Common myeloid progenitor, CD34-positive (primary cell): ENCODE results near the gene STRN4.

Source experiments
- CTCF ChIA-PET: fragments of 350-600 bp; sonication (Branson Sonifier 250); formaldehyde crosslinking; loops from one replicate; lab custom pipeline; 2021; ENCODE audit warnings: antibody characterized with exemption; lab: Charles Lee
- POLR2A ChIA-PET: fragments of 350-600 bp; sonication (Branson Sonifier 250); formaldehyde crosslinking; loops from one replicate; lab custom pipeline; 2021; ENCODE audit warnings: antibody characterized with exemption; lab: Charles Lee
- DNase-seq, 3 donors: peaks; one replicate each; pipeline versions ENCODE4 v3.0.0 to v3.0.0-alpha.2; 2013
- H3K27ac ChIP-seq, 2 experiments: 1 replicate in 1 of 2; 2 replicates in 1 of 2; pipeline ENCODE4 v1.7.0; 2013; ENCODE audit warnings: inconsistent platforms in 2 of 2, low read length in 2 of 2, mild to moderate bottlenecking in 2 of 2, low read depth in 1 of 2, moderate library complexity in 1 of 2; ENCODE audit not compliant: severe bottlenecking in 2 of 2, insufficient read depth in 1 of 2, poor library complexity in 1 of 2
- H3K27me3 ChIP-seq, 5 experiments: replicated peaks in 2 of 5; 1 replicate in 3 of 5; 2 replicates in 2 of 5; pipeline versions ENCODE4 v1.6.1 to v1.7.0; 2013; ENCODE audit warnings: low read length in 4 of 5, mild to moderate bottlenecking in 2 of 5, moderate library complexity in 2 of 5, inconsistent platforms in 1 of 5; ENCODE audit not compliant: insufficient read depth in 5 of 5, control insufficient read depth in 4 of 5
- H3K36me3 ChIP-seq, 4 experiments: 1 replicate in 2 of 4; 2 replicates in 2 of 4; pipeline versions ENCODE4 v1.6.1 to v1.7.0; 2013; ENCODE audit warnings: low read length in 3 of 4, control low read depth in 1 of 4, mild to moderate bottlenecking in 1 of 4; ENCODE audit not compliant: control insufficient read depth in 4 of 4, insufficient read depth in 4 of 4
- H3K4me1 ChIP-seq, 4 experiments: 1 replicate in 3 of 4; 2 replicates in 1 of 4; pipeline versions ENCODE4 v1.6.1 to v1.7.1; 2013; ENCODE audit warnings: low read length in 3 of 4, mild to moderate bottlenecking in 3 of 4, control low read depth in 1 of 4, inconsistent platforms in 1 of 4, moderate library complexity in 1 of 4; ENCODE audit not compliant: control insufficient read depth in 4 of 4, insufficient read depth in 4 of 4; ENCODE audit errors: control extremely low read depth in 1 of 4
- H3K4me3 ChIP-seq, 7 experiments: 1 replicate in 4 of 7; 2 replicates in 3 of 7; pipeline versions ENCODE4 v1.5.1 to v1.7.0; 2013; ENCODE audit warnings: mild to moderate bottlenecking in 7 of 7, low read length in 6 of 7, moderate library complexity in 6 of 7, inconsistent platforms in 2 of 7, low read depth in 2 of 7, control low read depth in 1 of 7; ENCODE audit not compliant: insufficient read depth in 4 of 7, control insufficient read depth in 1 of 7; ENCODE audit errors: extremely low read depth in 1 of 7
- H3K9me3 ChIP-seq, 5 experiments: 1 replicate in 4 of 5; 2 replicates in 1 of 5; pipeline versions ENCODE4 v1.6.1 to v1.7.1; 2013; ENCODE audit warnings: low read length in 4 of 5, mild to moderate bottlenecking in 2 of 5, inconsistent platforms in 1 of 5, low read depth in 1 of 5, moderate library complexity in 1 of 5; ENCODE audit not compliant: control insufficient read depth in 4 of 5, insufficient read depth in 2 of 5; ENCODE audit errors: control extremely low read depth in 1 of 5
- WGBS: methylation state at CpG from one replicate; pipeline ENCODE4 v1.1.5; 2013; ENCODE audit not compliant: insufficient coverage; 5-methylcytosine and 5-hydroxymethylcytosine counted together

STRN4 gene

DNA sequence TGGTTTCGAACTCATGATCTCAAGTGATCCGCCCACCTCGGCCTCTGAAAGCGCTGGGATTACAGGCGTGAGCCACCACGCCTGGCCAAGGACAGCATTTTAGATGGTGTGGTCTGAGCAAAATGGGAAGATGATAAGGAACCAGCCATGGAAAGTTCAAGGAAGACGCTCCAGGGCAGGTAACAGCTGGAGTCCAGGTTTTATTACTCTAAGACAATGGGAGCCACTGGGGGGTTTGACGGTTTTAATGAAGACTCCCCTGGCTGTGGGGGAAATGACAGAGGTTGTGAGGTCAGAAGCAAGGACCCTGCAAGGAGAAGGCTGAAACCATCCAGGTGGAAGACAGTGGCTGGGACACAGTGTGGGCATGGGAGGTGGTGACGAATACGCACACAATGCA is 50.2 kb downstream of the STRN4 start:
- ChIA-PET CTCF (interaction anchor here (1.4 to 1.6 kb wide), 2 partner anchors 8 to 33 kb away, joined by 3 read pairs; no protein-coding TSS in a partner anchor), POLR2A (no interaction called here)
- no peaks in the 10 kb centered on the region for H3K9me3 ChIP-seq
- 97% methylated on average over 8 of the region's 10 CpGs for WGBS
- DNase-seq = no peak
- H3K27ac ChIP-seq = no peak overlapping the region
- H3K4me3 ChIP-seq = no peak overlapping the region
- no peaks in the 10 kb centered on the region for H3K4me1 ChIP-seq
- no peaks in the 10 kb centered on the region for H3K27me3 ChIP-seq
- peaks cover 27 to 97% (median 66%) of the 10 kb centered on the region in 4 experiments for H3K36me3 ChIP-seq

- peaks cover 31 to 95% (median 70%) of the 10 kb centered on the region in 4 experiments for H3K36me3 ChIP-seq
- CTCF ChIA-PET = interaction anchor here (1.4 kb wide), 1 partner anchor 34 kb away, joined by 4 read pairs; no protein-coding TSS in a partner anchor
- POLR2A ChIA-PET = no interaction called here
- H3K4me3 ChIP-seq = no peak overlapping the region
- H3K4me1 ChIP-seq = no peaks in the 10 kb centered on the region
- no peak for DNase-seq
- 96% methylated on average over 22 of the region's 22 CpGs for WGBS
- H3K27ac ChIP-seq = no peak overlapping the region
- H3K9me3 ChIP-seq = no peaks in the 10 kb centered on the region
- H3K27me3 ChIP-seq = no peaks in the 10 kb centered on the region
Observed at GRCh38 chr19:46693760-46694159, 52.5 kb downstream of the STRN4 start.

DNA sequence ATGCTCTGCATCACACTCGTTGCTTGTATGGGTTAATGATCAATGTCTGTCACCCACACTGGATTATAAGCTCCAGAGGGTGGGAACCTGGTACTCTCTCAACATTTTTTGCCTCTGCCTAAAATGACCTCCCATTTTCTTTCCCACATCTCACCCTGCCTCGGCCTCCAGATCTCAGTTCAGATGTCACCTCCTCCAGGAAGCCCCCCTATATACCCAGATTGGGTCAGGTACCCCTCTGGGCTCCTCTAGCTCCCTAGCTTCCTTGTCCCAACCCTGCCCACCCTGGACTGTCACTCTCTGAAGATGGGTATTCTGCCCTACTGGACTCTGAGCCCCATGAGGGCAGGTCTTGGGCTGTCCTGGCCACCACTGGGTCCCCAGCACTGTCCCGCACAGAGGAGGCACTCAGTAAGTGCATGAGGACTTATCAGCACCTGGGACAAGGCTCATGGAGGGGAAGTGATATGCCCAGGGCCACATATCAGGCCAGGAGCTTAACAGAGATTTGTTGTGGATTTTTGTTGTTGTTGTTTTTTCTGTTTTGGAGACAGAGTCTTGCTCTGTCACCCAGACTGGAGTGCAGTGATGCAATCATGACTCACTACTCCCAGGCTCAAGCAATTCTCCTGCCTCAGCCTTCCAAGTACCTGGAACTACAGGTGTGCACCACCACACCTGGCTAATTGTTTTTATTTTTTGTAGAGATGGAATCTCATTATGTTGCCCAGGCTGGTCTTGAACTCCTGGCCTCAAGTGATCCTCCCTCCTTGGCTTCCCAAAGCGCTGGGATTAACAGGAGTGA is 53.1 kb downstream of the STRN4 start:
- Histone ChIP-seq H3K27ac (no peak overlapping the region), H3K27me3 (no peaks in the 10 kb centered on the region), H3K4me3 (no peak overlapping the region), H3K4me1 (no peaks in the 10 kb centered on the region), H3K9me3 (no peaks in the 10 kb centered on the region), H3K36me3 (peaks cover 26 to 91% (median 69%) of the 10 kb centered on the region in 4 experiments)
- 100% methylated on average over 4 of the region's 4 CpGs for WGBS
- no peak for DNase-seq
- ChIA-PET CTCF (interaction anchor here (1.4 to 3.0 kb wide), 2 partner anchors 11 to 35 kb away, joined by 4 to 16 read pairs; no protein-coding TSS in a partner anchor), POLR2A (no interaction called here)

- Histone ChIP-seq H3K4me3 (no peak overlapping the region), H3K27me3 (no peaks in the 10 kb centered on the region), H3K9me3 (no peaks in the 10 kb centered on the region), H3K36me3 (peaks cover 32 to 92% (median 73%) of the 10 kb centered on the region in 4 experiments), H3K27ac (no peak overlapping the region), H3K4me1 (no peaks in the 10 kb centered on the region)
- CTCF ChIA-PET = interaction anchor here (0.8 to 3.0 kb wide), 4 partner anchors 12 to 38 kb away, joined by 3 to 16 read pairs (median 4); no protein-coding TSS in a partner anchor
- POLR2A ChIA-PET = no interaction called here
- no CpG with 5 or more reads among the region's 2 CpGs for WGBS
- DNase-seq = no peak
Observed at GRCh38 chr19:46691948-46692347, 54.3 kb downstream of the STRN4 start.

DNA sequence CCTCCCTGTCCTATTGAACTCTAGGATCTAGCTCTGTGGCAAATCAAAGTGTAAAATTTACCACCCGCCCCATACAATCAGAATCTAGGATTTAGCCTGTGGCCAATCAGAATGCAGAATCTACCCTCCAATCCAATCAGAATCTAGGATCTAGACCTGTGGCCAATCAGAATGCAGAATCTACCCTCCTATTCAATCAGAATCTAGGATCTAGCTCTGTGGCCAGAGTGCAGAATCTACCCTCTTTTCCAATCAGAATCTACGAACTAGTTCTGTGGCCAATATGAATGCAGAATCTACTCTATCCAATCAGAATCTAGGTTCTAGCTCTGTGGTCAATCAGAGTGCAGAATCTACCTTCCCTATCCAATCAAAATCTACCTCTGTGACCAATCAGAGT is 55.1 kb downstream of the STRN4 start:
- no peak for DNase-seq
- Histone ChIP-seq H3K36me3 (peaks cover 31 to 89% (median 71%) of the 10 kb centered on the region in 4 experiments), H3K27ac (no peak overlapping the region), H3K4me1 (no peaks in the 10 kb centered on the region), H3K27me3 (no peaks in the 10 kb centered on the region), H3K9me3 (no peaks in the 10 kb centered on the region), H3K4me3 (no peak overlapping the region)
- WGBS = 0% methylated on average over 1 of the region's 2 CpGs
- POLR2A ChIA-PET = no interaction called here
- CTCF ChIA-PET = interaction anchor here (0.8 to 3.0 kb wide), 7 partner anchors 13 to 59 kb away, joined by 3 to 16 read pairs (median 3); no protein-coding TSS in a partner anchor

DNA sequence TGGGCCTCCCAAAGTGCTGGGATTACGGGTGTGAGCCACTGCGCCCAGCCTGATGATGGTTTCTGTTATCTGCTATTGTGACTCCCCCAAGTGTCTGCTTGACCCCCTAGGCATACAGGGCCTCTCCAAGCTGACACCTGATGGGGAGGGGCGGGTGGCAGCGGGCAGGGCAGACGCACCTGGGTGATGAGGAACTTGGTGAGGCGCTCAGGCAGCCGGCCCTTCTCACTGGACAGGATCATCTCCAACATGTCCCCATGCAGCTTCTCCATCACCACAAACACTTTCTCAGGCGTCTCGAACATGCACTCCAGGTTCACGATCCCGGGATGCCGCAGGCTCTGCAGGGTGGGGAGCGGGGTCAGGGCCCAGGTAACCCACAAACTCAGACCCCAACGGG is 56.9 kb downstream of the STRN4 start:
- ChIA-PET POLR2A (no interaction called here), CTCF (interaction anchor here (1.4 to 1.5 kb wide), 3 partner anchors 14 to 64 kb away, joined by 4 to 15 read pairs (median 5); no protein-coding TSS in a partner anchor)
- H3K4me3 ChIP-seq = no peak overlapping the region
- no peaks in the 10 kb centered on the region for H3K9me3 ChIP-seq
- peaks cover 29 to 88% (median 73%) of the 10 kb centered on the region in 4 experiments for H3K36me3 ChIP-seq
- H3K27ac ChIP-seq = no peak overlapping the region
- H3K4me1 ChIP-seq = no peaks in the 10 kb centered on the region
- 96% methylated on average over 12 of the region's 14 CpGs for WGBS
- H3K27me3 ChIP-seq = no peaks in the 10 kb centered on the region
- DNase-seq = no peak
